CD4-positive, alpha-beta T cell treated with Interleukin-2 at 100 ng/mL for 4 hours (primary cell): Measurements from ENCODE around the gene PUSL1.

Experiments used
- DNase-seq: peaks from one replicate; pipeline ENCODE4 v3.0.0-alpha.2; 2020; ENCODE audit warnings: low spot score

Gene PUSL1

GRCh38 chr1:1354271-1355247 lies 46.2 kb downstream of the PUSL1 start:
- no peak for DNase-seq

GRCh38 chr1:1355416-1355815 lies 47.0 kb downstream of the PUSL1 start:
- no peak for DNase-seq

GRCh38 chr1:1356166-1356795 lies 47.9 kb downstream of the PUSL1 start:
- DNase-seq: no peak

GRCh38 chr1:1356796-1357401 lies 48.5 kb downstream of the PUSL1 start:
- DNase-seq: no peak

GRCh38 chr1:1357871-1358432 lies 49.6 kb downstream of the PUSL1 start:
- DNase-seq: no peak

GRCh38 chr1:1358433-1359271 lies 50.3 kb downstream of the PUSL1 start, which contains the start of gene MXRA8:
Gene MXRA8 (minus strand): TSS chr1:1358555. CDS start chr1:1358504, 51 bp downstream.
- DNase-seq: no peak

- no peak for DNase-seq
These were observed 50.9 kb downstream of the PUSL1 start for GRCh38 chr1:1359308-1359663.

- no peak for DNase-seq
These were observed 51.5 kb downstream of the PUSL1 start for GRCh38 chr1:1359664-1360468.

GRCh38 chr1:1360506-1361169 lies 52.2 kb downstream of the PUSL1 start:
- no peak for DNase-seq
